A549 (cell line): ENCODE data around the gene ACBD6. TPM values are rescaled to one million over a fixed set of nuclear protein-coding genes. Genes with fewer than 3 reads are reported as not detected.

ENCODE experiments used
- ATAC-seq, 2 experiments: fragments of 200-7000 bp in 1 of 2; fragments of >200 bp in 1 of 2; cut with Nextera tagmentation in 1 of 2; cut with Tn5 transposase in 1 of 2; 3 replicates each; pipeline versions ENCODE4 v1.8.0 to v1.9.1; 2018 to 2020; ENCODE audit warnings: mild to moderate bottlenecking in 1 of 2, moderate library complexity in 1 of 2
- CTCF ChIA-PET: fragments of 300-600 bp; sonication (Branson Sonifier 250); formaldehyde crosslinking; extraction: SDS; loops from one replicate; lab custom pipeline; 2021; ENCODE audit warnings: antibody characterized with exemption, inconsistent platforms; lab: Yijun Ruan, JAX
- POLR2A ChIA-PET: fragments of 350-600 bp; formaldehyde crosslinking; extraction: SDS; loops from one replicate; lab custom pipeline; 2021; ENCODE audit warnings: antibody characterized with exemption, inconsistent platforms; lab: Yijun Ruan, JAX
- DNase-seq, 2 experiments: peaks; one replicate each; pipeline versions ENCODE4 v3.0.0 to v3.0.0-alpha.2; 2011 to 2016; ENCODE audit warnings: low read depth in 1 of 2, low spot score in 1 of 2
- FAIRE-seq: peaks from 2 replicates; lab custom pipeline; 2011; peaks lifted over from hg19 to GRCh38; lab: Jason Lieb, UNC
- H3K27ac ChIP-seq, 2 experiments: fragments of >200 bp; sonication (Bioruptor Twin); formaldehyde crosslinking; 3 replicates each; pipeline ENCODE4 v1.5.1; 2016 to 2017
- H3K4me1 ChIP-seq: fragments of >200 bp; sonication (Bioruptor Twin); formaldehyde crosslinking; 3 replicates; pipeline ENCODE4 v1.6.1; 2016
- H3K4me2 ChIP-seq: fragments of >200 bp; sonication (Bioruptor Twin); formaldehyde crosslinking; 3 replicates; pipeline ENCODE4 v1.6.1; 2016
- H3K4me3 ChIP-seq: fragments of >200 bp; sonication (Bioruptor Twin); formaldehyde crosslinking; 3 replicates; pipeline ENCODE4 v1.5.1; 2016
- H3K9me3 ChIP-seq: fragments of >200 bp; sonication (Bioruptor Twin); formaldehyde crosslinking; 3 replicates; pipeline ENCODE4 v1.6.1; 2016
- BHLHE40 ChIP-seq: IDR thresholded peaks from 2 replicates; pipeline ENCODE4 v1.6.1; 2012; ENCODE audit warnings: low read depth, low read length, inconsistent platforms
- CBX2 ChIP-seq: fragments of 200-600 bp; sonication (generic); IDR thresholded peaks from 2 replicates; pipeline ENCODE4 v1.6.1; 2016; ENCODE audit warnings: low read depth, mild to moderate bottlenecking, borderline replicate concordance
- CHD2 ChIP-seq: fragments of 150-350 bp; IDR thresholded peaks from 2 replicates; pipeline ENCODE4 v1.6.1; 2014; ENCODE audit warnings: low read length; ENCODE audit not compliant: partially characterized antibody
- CHD4 ChIP-seq: fragments of 200-600 bp; sonication (generic); IDR thresholded peaks from 2 replicates; pipeline ENCODE4 v1.6.1; 2016; ENCODE audit warnings: antibody characterized with exemption, mild to moderate bottlenecking, borderline replicate concordance
- CTCF ChIP-seq: fragments of >200 bp; sonication (Bioruptor Twin); formaldehyde crosslinking; IDR thresholded peaks from 3 replicates; pipeline ENCODE4 v1.5.1; 2016
- ESRRA ChIP-seq: fragments of 150-350 bp; IDR thresholded peaks from 2 replicates; pipeline ENCODE4 v1.6.1; 2014; ENCODE audit warnings: mild to moderate bottlenecking, low read length, borderline replicate concordance
- FOSL2 ChIP-seq, 2 experiments: fragments of 450-650 bp in 1 of 2; fragments of >200 bp in 1 of 2; sonication (Bioruptor Twin) in 1 of 2; formaldehyde crosslinking; IDR thresholded peaks; 2 replicates each; pipeline versions ENCODE4 v1.5.0 to v1.6.1; 2016 to 2020; ENCODE audit warnings: mild to moderate bottlenecking in 1 of 2, moderate library complexity in 1 of 2
- FOXS1 ChIP-seq: fragments of 250-450 bp; sonication (Bioruptor Pico); IDR thresholded peaks from 2 replicates; pipeline ENCODE4 v1.5.0; 2020; ENCODE audit warnings: mild to moderate bottlenecking, moderate library complexity
- HEYL ChIP-seq: fragments of 250-450 bp; sonication (Bioruptor Pico); IDR thresholded peaks from 2 replicates; pipeline ENCODE4 v1.8.0; 2021; ENCODE audit warnings: mild to moderate bottlenecking, moderate library complexity
- HOXA7 ChIP-seq: fragments of 250-450 bp; sonication (Bioruptor Pico); IDR thresholded peaks from 2 replicates; pipeline ENCODE4 v1.5.0; 2020; ENCODE audit warnings: mild to moderate bottlenecking, moderate library complexity
- JUNB ChIP-seq: fragments of >200 bp; sonication (Bioruptor Twin); formaldehyde crosslinking; IDR thresholded peaks from 2 replicates; pipeline ENCODE4 v1.6.1; 2016
- MAFK ChIP-seq: fragments of 450-650 bp; IDR thresholded peaks from 2 replicates; pipeline ENCODE4 v1.6.1; 2014; ENCODE audit not compliant: partially characterized antibody
- MYC ChIP-seq: IDR thresholded peaks from 2 replicates; pipeline ENCODE4 v1.6.1; 2012; ENCODE audit warnings: mild to moderate bottlenecking, inconsistent platforms, low read length, improper control_type of control experiment, borderline replicate concordance
- NPAS2 ChIP-seq: fragments of 250-450 bp; sonication (Bioruptor Pico); IDR thresholded peaks from 2 replicates; pipeline ENCODE4 v1.8.0; 2022; ENCODE audit warnings: mild to moderate bottlenecking, moderate library complexity, borderline replicate concordance
- PHF8 ChIP-seq: fragments of 200-600 bp; sonication (generic); IDR thresholded peaks from 2 replicates; pipeline ENCODE4 v1.6.1; 2016; ENCODE audit warnings: low read depth, mild to moderate bottlenecking, antibody characterized with exemption, moderate library complexity, borderline replicate concordance
- RARB ChIP-seq: fragments of 250-450 bp; sonication (Bioruptor Pico); IDR thresholded peaks from 2 replicates; pipeline ENCODE4 v1.8.0; 2021; ENCODE audit warnings: mild to moderate bottlenecking, moderate library complexity
- RCOR1 ChIP-seq: fragments of 150-350 bp; IDR thresholded peaks from 2 replicates; pipeline ENCODE4 v1.6.1; 2014; ENCODE audit warnings: antibody characterized with exemption, low read length, low read depth
- SREBF2 ChIP-seq: fragments of 450-650 bp; IDR thresholded peaks from 2 replicates; pipeline ENCODE4 v1.6.1; 2014; ENCODE audit warnings: mild to moderate bottlenecking, moderate library complexity
- TFCP2L1 ChIP-seq: fragments of 250-450 bp; sonication (Bioruptor Pico); IDR thresholded peaks from 2 replicates; pipeline ENCODE4 v1.5.0; 2021; ENCODE audit warnings: mild to moderate bottlenecking
- TP53 ChIP-seq: fragments of 250-450 bp; sonication (Bioruptor Pico); IDR thresholded peaks from 2 replicates; pipeline ENCODE4 v1.5.0; 2021; ENCODE audit warnings: mild to moderate bottlenecking, moderate library complexity
- ZC3H11A ChIP-seq: fragments of 450-650 bp; IDR thresholded peaks from 2 replicates; pipeline ENCODE4 v1.6.1; 2014; ENCODE audit warnings: antibody characterized with exemption, mild to moderate bottlenecking
- ZNF302 ChIP-seq: fragments of 250-450 bp; sonication (Bioruptor Pico); IDR thresholded peaks from 2 replicates; pipeline ENCODE4 v1.9.0; 2021; ENCODE audit warnings: inconsistent platforms, mild to moderate bottlenecking, moderate library complexity
- ZSCAN20 ChIP-seq: fragments of 250-450 bp; sonication (Bioruptor Pico); IDR thresholded peaks from 2 replicates; pipeline ENCODE4 v1.8.0; 2022; ENCODE audit warnings: mild to moderate bottlenecking, moderate library complexity
- WGBS: methylation state at CpG from one replicate; pipeline ENCODE4 v1.1.6; 2017; ENCODE audit errors: missing lambda C conversion rate; 5-methylcytosine and 5-hydroxymethylcytosine counted together
- polyA plus RNA-seq, 4 experiments: library from polyadenylated mRNA; depleted of rRNA in 3 of 4; stranded (reverse); fragments of >200 nt; fragmentation: RNase III in 1 of 4; extraction: RNeasy Plus Mini Kit Qiagen cat#74134 plus additional on column Dnase treatment in 1 of 4; gene quantifications; 2 replicates in 3 of 4; 3 replicates in 1 of 4; pipeline ENCODE4 v1.2.3, GENCODE V29; 2011 to 2017
- TF ChIP-seq, protein P1 (sequence below): fragments of >200 bp; sonication (Bioruptor Twin); formaldehyde crosslinking; IDR thresholded peaks from 3 replicates; pipeline ENCODE4 v1.6.1; 2016
- TF ChIP-seq, protein P2 (sequence below): fragments of >200 bp; sonication (Bioruptor Twin); formaldehyde crosslinking; IDR thresholded peaks from 2 replicates; pipeline ENCODE4 v1.6.1; 2016

The ACBD6 gene
- polyA plus RNA-seq, 2 of the 4 experiments (the other 2 are of a cell fraction), result 61.4 to 91.3 TPM

DNA sequence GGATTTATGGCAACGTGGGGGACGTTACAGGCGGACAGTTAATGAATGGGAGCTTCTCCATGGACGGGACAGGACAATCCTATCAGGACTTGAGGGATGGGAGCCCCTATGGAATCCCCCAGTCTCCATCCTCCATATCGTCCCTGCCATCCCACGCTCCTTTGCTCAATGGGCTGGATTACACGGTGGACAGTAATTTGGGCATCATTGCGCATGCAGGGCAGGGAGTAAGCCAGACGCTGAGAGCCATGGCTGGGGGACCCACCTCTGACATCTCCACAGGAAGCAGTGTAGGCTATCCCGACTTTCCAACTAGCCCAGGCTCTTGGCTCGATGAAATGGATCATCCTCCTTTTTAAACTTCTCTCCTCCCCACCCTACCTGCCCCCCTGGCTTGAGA lies 228.2 kb downstream of the ACBD6 start:
- no peaks in the 10 kb centered on the region for H3K9me3 ChIP-seq
- H3K4me2 ChIP-seq, result no peak overlapping the region
- no peak overlapping the region for H3K27ac ChIP-seq
- ATAC-seq (no peak), DNase-seq (no peak), FAIRE-seq (no peak)
- H3K4me3 ChIP-seq, result no peak overlapping the region
- ChIA-PET CTCF (interaction anchor here (1.3 kb wide), 1 partner anchor 15 kb away, joined by 3 read pairs; no protein-coding TSS in a partner anchor), POLR2A (no interaction called here)
- peaks cover 15% of the 10 kb centered on the region; the same call in 2 of the 3 replicates for H3K4me1 ChIP-seq
- WGBS, result 92% methylated on average over 11 of the region's 11 CpGs
- no peak for TF ChIP-seq CBX2
- TF ChIP-seq TFCP2L1 (CRISPR knock-in tag), result no peak

DNA sequence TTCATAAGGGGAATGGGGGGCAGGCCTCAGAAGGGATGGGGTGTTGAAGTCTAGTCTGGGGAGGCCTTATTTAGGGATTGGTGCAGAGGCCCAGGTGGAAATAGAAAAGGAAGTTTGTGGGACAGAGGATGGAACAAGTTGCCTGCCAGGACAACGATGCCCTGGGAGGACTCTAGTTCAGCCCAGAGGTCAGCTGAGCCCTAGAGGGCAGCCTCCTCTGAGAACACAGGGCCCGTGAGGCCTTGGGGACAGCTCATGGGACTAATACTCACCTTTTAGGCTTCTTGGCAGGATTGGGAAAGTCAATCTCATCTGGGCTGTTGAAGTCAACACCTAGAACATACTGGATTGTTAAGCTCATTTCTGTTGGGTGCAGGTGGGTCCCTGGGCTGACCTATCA lies 229.3 kb downstream of the ACBD6 start:
- WGBS, result 97% methylated on average over 2 of the region's 2 CpGs
- no peak overlapping the region for H3K4me3 ChIP-seq
- no peaks in the 10 kb centered on the region for H3K9me3 ChIP-seq
- H3K27ac ChIP-seq, result no peak overlapping the region
- no peak for FAIRE-seq
- TF ChIP-seq CHD4 (no peak), CHD2 (no peak), NPAS2 (CRISPR knock-in tag) (no peak), ZSCAN20 (CRISPR knock-in tag) (no peak), ZC3H11A (no peak), RCOR1 (no peak), HEYL (no peak), FOXS1 (CRISPR knock-in tag) (no peak), JUNB (no peak), ZNF302 (no peak), FOSL2 (IDR thresholded peaks at IDR 0.05) (no peak), FOSL2 (CRISPR knock-in tag; IDR thresholded peaks at IDR 0.05) (no peak), RARB (CRISPR knock-in tag) (no peak), PHF8 (no peak), BHLHE40 (no peak), MYC (no peak), SREBF2 (no peak), CTCF (no peak), TP53 (CRISPR knock-in tag) (no peak)
- TF ChIP-seq, protein P1, sequence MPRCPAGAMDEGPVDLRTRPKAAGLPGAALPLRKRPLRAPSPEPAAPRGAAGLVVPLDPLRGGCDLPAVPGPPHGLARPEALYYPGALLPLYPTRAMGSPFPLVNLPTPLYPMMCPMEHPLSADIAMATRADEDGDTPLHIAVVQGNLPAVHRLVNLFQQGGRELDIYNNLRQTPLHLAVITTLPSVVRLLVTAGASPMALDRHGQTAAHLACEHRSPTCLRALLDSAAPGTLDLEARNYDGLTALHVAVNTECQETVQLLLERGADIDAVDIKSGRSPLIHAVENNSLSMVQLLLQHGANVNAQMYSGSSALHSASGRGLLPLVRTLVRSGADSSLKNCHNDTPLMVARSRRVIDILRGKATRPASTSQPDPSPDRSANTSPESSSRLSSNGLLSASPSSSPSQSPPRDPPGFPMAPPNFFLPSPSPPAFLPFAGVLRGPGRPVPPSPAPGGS, result no peak
- TF ChIP-seq, protein P2, sequence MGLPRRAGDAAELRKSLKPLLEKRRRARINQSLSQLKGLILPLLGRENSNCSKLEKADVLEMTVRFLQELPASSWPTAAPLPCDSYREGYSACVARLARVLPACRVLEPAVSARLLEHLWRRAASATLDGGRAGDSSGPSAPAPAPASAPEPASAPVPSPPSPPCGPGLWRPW, result no peak
- TF ChIP-seq, all 56 proteins: peak for 0
- POLR2A ChIA-PET, result no interaction called here
- no peak overlapping the region for H3K4me2 ChIP-seq
- peaks cover 15% of the 10 kb centered on the region; the same call in 2 of the 3 replicates for H3K4me1 ChIP-seq
- CTCF ChIA-PET, result interaction anchor here (0.9 to 4.6 kb wide), 4 partner anchors 11 to 20 kb away, joined by 3 to 32 read pairs (median 4); no protein-coding TSS in a partner anchor
- DNase-seq, result no peak
- ATAC-seq, result no peak

DNA sequence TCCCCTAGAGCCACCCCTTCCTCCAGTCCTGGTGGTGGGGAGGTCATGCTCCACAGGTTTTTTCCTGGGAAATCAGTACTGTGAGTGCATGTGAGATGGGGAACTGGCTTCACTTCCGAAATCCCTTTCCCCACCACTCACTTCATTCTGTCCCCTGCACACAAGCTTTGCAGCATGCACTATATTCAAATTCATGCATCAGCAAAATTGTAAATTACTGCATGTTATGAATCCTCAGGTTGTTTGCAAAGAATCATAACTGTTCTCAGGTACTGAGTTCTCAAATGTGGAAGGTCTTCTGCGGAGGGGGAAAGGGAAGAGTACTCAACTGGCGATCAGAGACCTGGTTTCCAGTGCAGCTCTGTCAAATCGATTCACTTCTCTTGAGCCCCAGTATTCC lies 230.0 kb downstream of the ACBD6 start:
- no peak overlapping the region for H3K4me2 ChIP-seq
- CTCF ChIA-PET, result interaction anchor here (0.9 to 4.6 kb wide), 3 partner anchors 11 to 20 kb away, joined by 3 to 32 read pairs (median 6); no protein-coding TSS in a partner anchor
- no peak for FAIRE-seq
- TF ChIP-seq MAFK (peak; percentile 69), TP53 (CRISPR knock-in tag) (no peak), ESRRA (no peak), HOXA7 (no peak), MYC (no peak)
- TF ChIP-seq, all 56 proteins: peak for 1
- POLR2A ChIA-PET, result no interaction called here
- H3K9me3 ChIP-seq, result no peaks in the 10 kb centered on the region
- DNase-seq (no peak), ATAC-seq (no peak)
- WGBS, result 99% methylated on average over 4 of the region's 4 CpGs
- H3K4me1 ChIP-seq, result peaks cover 15% of the 10 kb centered on the region; the same call in 2 of the 3 replicates
- no peak overlapping the region for H3K27ac ChIP-seq
- H3K4me3 ChIP-seq, result no peak overlapping the region
